Neutrophil (primary cell): ENCODE measurements around the gene BTBD9.

ENCODE experiments used
- H3K27ac ChIP-seq: fragments of 200-600 bp; sonication (generic); 2 replicates; pipeline ENCODE4 v1.5.1; 2016; ENCODE audit warnings: mild to moderate bottlenecking, moderate library complexity
- H3K27me3 ChIP-seq: fragments of 200-600 bp; sonication (generic); 2 replicates; pipeline ENCODE4 v1.6.0; 2016; ENCODE audit warnings: mild to moderate bottlenecking
- H3K36me3 ChIP-seq: fragments of 200-600 bp; sonication (generic); 2 replicates; pipeline ENCODE4 v1.5.1; 2017
- H3K4me1 ChIP-seq, 2 experiments: fragments of 200-600 bp in 1 of 2; sonication (generic) in 1 of 2; 1 replicate in 1 of 2; 2 replicates in 1 of 2; pipeline versions ENCODE4 v1.5.1 to v1.6.1; 2013 to 2016; ENCODE audit warnings: low read depth in 1 of 2, low read length in 1 of 2, mild to moderate bottlenecking in 1 of 2, moderate library complexity in 1 of 2; ENCODE audit not compliant: control insufficient read depth in 1 of 2, insufficient read depth in 1 of 2
- H3K4me3 ChIP-seq, 2 experiments: fragments of 200-600 bp in 1 of 2; sonication (generic) in 1 of 2; 1 replicate in 1 of 2; 2 replicates in 1 of 2; pipeline ENCODE4 v1.5.1; 2013 to 2016; ENCODE audit warnings: low read depth in 1 of 2, low read length in 1 of 2, mild to moderate bottlenecking in 1 of 2, moderate library complexity in 1 of 2
- H3K9me3 ChIP-seq: fragments of 200-600 bp; sonication (generic); 2 replicates; pipeline ENCODE4 v1.5.1; 2016
- CTCF ChIP-seq: fragments of 200-600 bp; sonication (generic); IDR thresholded peaks from 2 replicates; pipeline ENCODE4 v1.5.1; 2016; ENCODE audit warnings: antibody characterized with exemption

BTBD9 gene

GRCh38 chr6:38518511-38519304, 121.0 kb downstream of the BTBD9 start:
- H3K36me3 ChIP-seq = no peaks in the 10 kb centered on the region

GRCh38 chr6:38517005-38517404, 122.7 kb downstream of the BTBD9 start:
- TF ChIP-seq CTCF = no peak
- H3K27me3 ChIP-seq = no peaks in the 10 kb centered on the region
- no peak overlapping the region for H3K27ac ChIP-seq
- no peaks in the 10 kb centered on the region for H3K4me1 ChIP-seq
- no peaks in the 10 kb centered on the region for H3K36me3 ChIP-seq
- no peaks in the 10 kb centered on the region for H3K9me3 ChIP-seq
- no peak overlapping the region for H3K4me3 ChIP-seq

More at GRCh38 chr6:38518511-38519304, 121.0 kb downstream of the BTBD9 start:
- no peak overlapping the region for H3K4me3 ChIP-seq
- TF ChIP-seq CTCF = no peak
- H3K9me3 ChIP-seq = no peaks in the 10 kb centered on the region
- H3K4me1 ChIP-seq = no peaks in the 10 kb centered on the region
- no peak overlapping the region for H3K27ac ChIP-seq
- no peaks in the 10 kb centered on the region for H3K27me3 ChIP-seq

GRCh38 chr6:38514399-38514798, 125.3 kb downstream of the BTBD9 start:
- Histone ChIP-seq H3K27ac (no peak overlapping the region), H3K4me1 (peaks cover 0 to 2% of the 10 kb centered on the region in 2 experiments), H3K27me3 (no peaks in the 10 kb centered on the region), H3K9me3 (no peaks in the 10 kb centered on the region), H3K36me3 (no peaks in the 10 kb centered on the region), H3K4me3 (no peak overlapping the region)
- no peak for TF ChIP-seq CTCF

- H3K4me3 ChIP-seq = no peak overlapping the region
- no peak overlapping the region for H3K27ac ChIP-seq
- H3K9me3 ChIP-seq = no peaks in the 10 kb centered on the region
- no peaks in the 10 kb centered on the region for H3K36me3 ChIP-seq
- H3K27me3 ChIP-seq = no peaks in the 10 kb centered on the region
- no peak for TF ChIP-seq CTCF
- H3K4me1 ChIP-seq = peaks cover 11 to 12% of the 10 kb centered on the region in 2 experiments
Observed at GRCh38 chr6:38512211-38512610, 127.5 kb downstream of the BTBD9 start.

- Histone ChIP-seq H3K4me1 (peaks cover 11 to 15% of the 10 kb centered on the region in 2 experiments), H3K36me3 (no peaks in the 10 kb centered on the region)
Observed at GRCh38 chr6:38510205-38510604, 129.5 kb downstream of the BTBD9 start.

More at GRCh38 chr6:38510205-38510604, 129.5 kb downstream of the BTBD9 start:
- H3K27me3 ChIP-seq = no peaks in the 10 kb centered on the region
- H3K27ac ChIP-seq = no peak overlapping the region
- no peak for TF ChIP-seq CTCF
- no peaks in the 10 kb centered on the region for H3K9me3 ChIP-seq
- no peak overlapping the region for H3K4me3 ChIP-seq
